ENCODE measurements around the gene ADARB1. TPM values are rescaled to one million over a fixed set of nuclear protein-coding genes. Genes with fewer than 3 reads are reported as not detected.
A peak's percentile ranks its signal among the peaks of the same experiment; 100 is the strongest.

The ADARB1 gene
- total and polyA plus RNA-seq, 8 donors: 23.8 to 53.4 (median 30.2) TPM

- TF ChIP-seq CTCF (IDR thresholded peaks at IDR 0.05): no peak
- ATAC-seq: no peak
- H3K27me3 ChIP-seq: no peaks in the 10 kb centered on the region
- DNase-seq: no peak
- no peaks in the 10 kb centered on the region for H3K4me1 ChIP-seq
- intact Hi-C loops (cut with DNase I): no loop called here
- H3K27ac ChIP-seq: no peak overlapping the region
- peaks cover 0 to 6% of the 10 kb centered on the region in 2 donors for H3K9me3 ChIP-seq
- H3K36me3 ChIP-seq: peaks cover 0 to 31% of the 10 kb centered on the region in 2 donors
- no peak overlapping the region for H3K4me3 ChIP-seq
Measured at GRCh38 chr21:45222001-45222400, 147.6 kb downstream of the ADARB1 start.

GRCh38 chr21:45223236-45224185 lies 149.1 kb downstream of the ADARB1 start:
- DNase-seq (no peak), ATAC-seq (no peak)
- Histone ChIP-seq H3K27me3 (peaks cover 0 to 8% of the 10 kb centered on the region in 2 donors), H3K9me3 (no peaks in the 10 kb centered on the region), H3K27ac (no peak overlapping the region), H3K4me1 (peaks cover 0 to 3% of the 10 kb centered on the region in 2 donors), H3K4me3 (no peak overlapping the region), H3K36me3 (peaks cover 0 to 31% of the 10 kb centered on the region in 2 donors)
- TF ChIP-seq CTCF (IDR thresholded peaks at IDR 0.05): no peak
- intact Hi-C loops (cut with DNase I): no loop called here

- Histone ChIP-seq H3K4me1 (peaks cover 0 to 3% of the 10 kb centered on the region in 2 donors), H3K4me3 (no peak overlapping the region), H3K9me3 (no peaks in the 10 kb centered on the region), H3K36me3 (peaks cover 0 to 31% of the 10 kb centered on the region in 2 donors), H3K27me3 (peaks cover 0 to 8% of the 10 kb centered on the region in 2 donors), H3K27ac (no peak overlapping the region)
- DNase-seq (no peak), ATAC-seq (peak; percentile 18)
- intact Hi-C loops (cut with DNase I): no loop called here
- no peak for TF ChIP-seq CTCF (IDR thresholded peaks at IDR 0.05)
Measured at GRCh38 chr21:45224189-45224938, 150.0 kb downstream of the ADARB1 start.

- Histone ChIP-seq H3K27ac (no peak overlapping the region), H3K9me3 (no peaks in the 10 kb centered on the region), H3K4me1 (peaks cover 0 to 3% of the 10 kb centered on the region in 2 donors), H3K27me3 (peaks cover 0 to 8% of the 10 kb centered on the region in 2 donors), H3K36me3 (peaks cover 0 to 31% of the 10 kb centered on the region in 2 donors), H3K4me3 (no peak overlapping the region)
- TF ChIP-seq CTCF (IDR thresholded peaks at IDR 0.05): no peak
- no peak for DNase-seq
- intact Hi-C loops (cut with DNase I): no loop called here
- no peak for ATAC-seq
Measured at GRCh38 chr21:45225041-45225740, 150.8 kb downstream of the ADARB1 start.

All from left lung (tissue), 10 donors.